GM19467 (cell line): ENCODE measurements around the gene JOSD2.

Experiments
- ATAC-seq: cut with Tn5 transposase; IDR thresholded peaks from one replicate; pipeline ENCODE4 v1.9.1; 2021; ENCODE audit warnings: mild to moderate bottlenecking, moderate library complexity; ENCODE audit not compliant: unreplicated experiment

JOSD2 gene

DNA sequence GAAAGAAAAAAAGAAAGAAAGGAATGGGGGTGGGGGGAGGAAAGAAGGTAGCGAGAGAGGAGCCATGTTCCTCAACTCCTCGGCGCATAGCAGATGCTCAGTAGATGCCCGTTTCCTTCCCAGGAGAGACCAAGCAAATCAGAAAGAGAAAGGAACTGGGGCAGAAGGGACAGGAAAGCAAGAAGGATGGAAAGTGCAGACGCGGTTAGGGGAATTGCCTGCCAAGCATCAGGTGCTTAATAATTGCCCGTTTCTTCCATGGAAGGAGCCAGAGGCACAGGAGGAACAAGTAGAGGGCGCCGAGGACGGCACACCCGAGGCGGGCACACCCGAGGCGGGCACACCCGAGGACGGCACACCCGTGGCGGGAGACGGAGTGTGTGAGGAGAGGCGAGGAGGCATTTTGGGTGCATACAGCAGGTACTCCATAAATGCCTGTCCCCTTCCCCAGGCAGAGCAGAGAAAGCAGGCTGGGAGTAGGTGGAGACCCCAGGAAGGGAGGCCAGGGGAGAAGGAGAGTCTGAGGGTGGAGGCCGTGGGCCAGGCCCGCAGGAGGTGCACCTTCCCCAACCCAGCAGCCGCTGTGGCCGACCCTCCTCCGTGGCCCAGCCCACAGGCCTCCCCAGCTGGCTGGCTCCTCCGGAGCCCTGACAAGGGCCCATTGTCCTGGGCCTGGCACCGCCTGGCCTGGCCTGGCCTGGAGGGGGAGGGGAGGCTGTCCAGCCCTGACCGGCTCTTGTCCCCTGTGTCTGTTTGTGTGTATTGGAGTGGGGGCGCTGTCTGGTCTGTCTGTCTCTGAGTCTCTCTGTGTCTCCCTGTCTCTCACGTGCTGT, 14.6 kb downstream of the JOSD2 start:
- no peak for ATAC-seq

DNA sequence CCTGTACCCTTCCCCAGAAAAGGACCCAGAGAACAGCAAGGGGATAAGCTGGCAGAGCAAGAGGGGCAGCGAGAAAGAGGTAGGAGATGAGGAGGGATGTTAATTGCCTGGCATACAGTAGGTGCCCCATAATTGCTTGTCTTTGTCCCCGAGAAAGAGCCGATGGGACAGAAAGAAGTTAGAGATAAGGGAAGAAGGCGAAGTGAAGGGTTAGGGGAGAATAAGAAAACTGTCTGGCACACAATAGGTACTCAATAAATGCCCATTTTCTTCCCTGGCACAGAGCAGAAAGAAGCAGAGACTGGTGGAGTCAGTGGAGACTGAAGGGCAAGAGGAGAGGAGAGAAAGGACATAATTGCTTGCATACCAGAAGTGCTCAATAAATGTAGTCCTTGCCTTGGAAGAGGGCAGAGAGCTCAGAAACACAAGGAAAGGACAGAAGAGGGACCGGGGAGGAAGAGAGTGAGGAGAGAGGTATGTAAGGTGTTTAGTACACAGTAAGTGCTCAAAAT, 15.9 kb downstream of the JOSD2 start:
- ATAC-seq = no peak

DNA sequence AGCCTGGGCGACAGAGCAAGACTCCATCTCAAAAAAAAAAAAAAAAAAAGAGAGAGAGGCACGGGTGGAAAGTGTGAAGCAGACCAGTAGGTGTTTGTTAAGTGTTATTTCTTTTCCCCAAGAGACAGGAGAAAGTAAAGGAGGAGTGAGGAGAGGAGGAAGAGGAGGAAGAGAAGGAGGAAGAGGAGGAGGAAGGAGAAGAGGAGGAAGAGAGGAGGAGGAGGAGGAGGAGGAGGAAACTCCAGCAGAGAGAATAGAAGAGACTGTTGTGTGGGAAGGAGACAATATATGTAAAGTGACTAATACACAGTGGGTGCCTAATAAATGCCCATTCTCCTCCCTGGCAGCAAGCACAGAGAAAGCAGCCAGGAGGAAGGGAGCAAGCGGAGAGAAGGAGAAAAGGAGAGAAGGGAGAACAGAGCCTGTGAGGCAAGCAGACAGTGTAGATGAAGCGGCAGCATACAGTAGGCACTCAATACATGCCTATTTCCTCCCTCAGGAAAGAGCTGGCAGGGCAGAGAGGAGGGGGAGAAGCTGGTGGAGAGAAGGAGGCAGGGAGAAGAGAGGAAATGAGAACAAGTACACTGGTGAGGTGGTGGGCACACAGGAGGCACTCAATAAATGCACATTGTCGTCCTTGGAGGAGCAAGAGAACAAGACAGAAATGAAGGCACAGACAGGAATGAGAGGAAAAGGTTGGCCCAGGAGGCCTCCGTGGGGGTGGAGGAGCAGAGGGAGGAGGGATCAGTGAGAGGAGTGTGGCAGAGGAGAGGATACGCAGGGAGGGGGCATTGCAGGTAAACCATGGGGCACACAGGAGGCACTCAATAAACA, 16.6 kb downstream of the JOSD2 start:
- no peak for ATAC-seq

DNA sequence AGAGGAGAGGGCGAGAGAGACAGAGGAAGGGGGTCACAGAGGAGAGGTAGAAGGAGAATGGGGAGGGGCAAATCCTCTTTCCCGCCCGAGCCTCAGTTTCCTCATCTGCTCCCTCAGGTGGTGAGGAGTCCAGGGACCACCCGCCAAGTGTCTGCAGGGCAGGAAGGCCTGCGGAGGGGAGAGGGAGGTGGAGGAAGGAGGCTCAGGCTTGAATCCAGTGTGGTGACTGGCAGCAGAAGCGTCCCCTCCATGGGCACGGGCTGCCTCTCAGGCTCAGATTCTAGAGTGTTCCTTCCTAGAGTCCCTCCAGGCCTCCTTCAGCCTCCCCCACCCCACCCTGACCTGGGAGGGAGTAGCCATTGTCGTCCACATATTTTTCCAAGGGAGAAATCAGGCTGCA, 17.8 kb downstream of the JOSD2 start:
- no peak for ATAC-seq

DNA sequence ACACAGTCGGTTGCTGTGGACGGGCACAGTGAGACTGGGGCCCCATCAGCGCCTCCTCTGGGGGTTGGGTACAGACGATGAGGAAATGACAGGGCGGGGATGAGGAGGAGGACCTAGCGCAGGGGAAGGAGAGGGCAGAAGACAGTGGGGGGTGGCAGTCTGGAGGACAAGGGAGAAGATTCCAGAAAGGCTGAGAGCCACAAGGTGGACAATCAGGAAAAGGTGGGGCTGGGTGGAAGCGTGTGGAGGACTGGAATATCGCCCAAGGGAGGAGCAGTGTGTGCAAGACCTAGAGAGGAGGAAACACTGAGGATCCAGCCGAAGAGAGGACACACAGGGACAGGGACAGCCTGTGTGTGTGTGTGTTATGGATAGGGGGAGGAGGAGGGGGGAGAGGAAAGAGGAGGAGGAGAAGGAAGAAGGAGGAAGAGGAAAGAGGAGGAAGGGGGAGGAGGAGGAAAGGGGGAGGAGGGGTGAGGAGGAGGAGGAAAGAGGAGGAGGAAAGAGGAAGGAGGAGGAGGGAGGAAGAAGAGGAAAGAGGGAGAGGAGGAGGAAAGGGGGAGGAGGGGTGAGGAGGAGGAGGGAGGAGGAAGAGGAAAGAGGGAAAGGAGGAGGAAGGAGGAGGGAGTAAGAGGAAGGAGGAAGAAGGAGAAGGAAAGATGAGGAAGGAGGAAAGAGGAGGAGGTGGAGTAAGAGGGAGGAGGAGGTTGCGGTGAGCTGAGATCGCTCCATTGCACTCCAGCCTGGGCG, 18.5 kb downstream of the JOSD2 start:
- no peak for ATAC-seq

DNA sequence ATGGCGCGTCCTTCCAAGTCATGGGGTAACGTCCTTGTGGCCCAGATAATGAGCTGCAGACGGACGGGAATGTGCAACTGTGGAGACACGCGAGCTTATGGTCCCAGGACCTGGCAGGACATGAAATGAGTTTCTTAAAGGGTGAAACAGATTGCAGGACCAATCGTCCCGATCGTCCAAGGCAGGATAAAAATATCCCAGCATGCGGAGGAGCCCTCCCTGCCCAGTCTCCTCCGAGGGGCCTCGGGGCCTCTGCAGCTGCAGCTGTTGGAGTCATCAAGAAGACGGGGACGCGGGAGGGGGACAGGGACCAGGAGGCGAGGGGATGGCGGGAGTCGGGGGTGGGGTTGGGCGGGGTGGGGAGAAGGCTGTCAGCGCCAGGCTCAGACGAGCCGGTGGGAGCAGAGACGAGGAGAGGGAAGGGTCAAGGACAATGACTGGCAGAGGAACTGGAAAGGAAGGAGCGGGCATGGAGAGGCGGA, 20.0 kb downstream of the JOSD2 start:
- ATAC-seq = no peak

DNA sequence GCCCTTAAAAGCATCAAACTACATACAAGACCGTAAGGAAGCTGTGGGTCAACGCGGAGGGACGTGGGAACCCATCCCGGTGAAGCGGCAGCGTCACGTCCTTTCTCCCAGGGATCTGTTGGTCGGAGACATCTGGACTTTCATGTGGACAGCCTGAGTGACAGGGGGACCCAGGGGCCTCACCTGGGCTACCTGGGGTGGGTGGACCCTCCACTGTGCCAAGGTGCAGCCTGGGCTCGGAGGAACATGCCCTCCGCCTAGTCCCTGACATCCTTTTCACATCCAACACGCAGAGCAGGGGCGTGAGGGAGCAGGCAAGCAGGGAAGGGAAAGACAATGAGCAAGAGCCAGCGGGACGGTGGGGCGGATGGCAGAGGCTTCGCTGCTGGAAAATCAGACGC, 20.6 kb downstream of the JOSD2 start:
- no peak for ATAC-seq

DNA sequence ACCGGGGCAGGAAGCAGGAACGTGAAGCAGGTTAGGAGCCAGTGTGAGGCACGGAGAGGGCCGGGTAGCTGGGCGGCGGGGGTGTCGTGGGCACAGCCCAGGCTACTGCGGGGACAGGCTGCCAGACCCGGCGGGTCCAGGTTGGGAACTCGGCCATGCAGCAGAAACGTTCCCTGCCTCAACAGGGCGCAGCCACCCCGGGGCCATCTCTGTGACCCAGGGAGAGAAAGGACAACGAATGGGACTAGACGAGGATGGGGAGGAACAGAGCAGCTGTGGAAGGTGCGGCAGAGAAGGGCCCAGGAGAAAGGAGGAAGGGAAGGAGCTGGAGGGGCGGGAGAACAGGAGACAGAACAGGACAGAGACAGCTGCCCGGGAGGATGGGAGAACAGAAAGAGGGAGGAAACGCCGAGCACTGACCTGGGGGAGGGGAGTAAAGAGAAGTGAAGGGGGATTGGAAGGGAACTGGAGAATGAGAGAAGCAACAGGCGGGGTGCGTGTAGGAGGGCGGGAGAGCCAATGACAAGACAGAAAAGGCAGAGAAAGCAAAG, 21.5 kb downstream of the JOSD2 start:
- ATAC-seq = no peak

DNA sequence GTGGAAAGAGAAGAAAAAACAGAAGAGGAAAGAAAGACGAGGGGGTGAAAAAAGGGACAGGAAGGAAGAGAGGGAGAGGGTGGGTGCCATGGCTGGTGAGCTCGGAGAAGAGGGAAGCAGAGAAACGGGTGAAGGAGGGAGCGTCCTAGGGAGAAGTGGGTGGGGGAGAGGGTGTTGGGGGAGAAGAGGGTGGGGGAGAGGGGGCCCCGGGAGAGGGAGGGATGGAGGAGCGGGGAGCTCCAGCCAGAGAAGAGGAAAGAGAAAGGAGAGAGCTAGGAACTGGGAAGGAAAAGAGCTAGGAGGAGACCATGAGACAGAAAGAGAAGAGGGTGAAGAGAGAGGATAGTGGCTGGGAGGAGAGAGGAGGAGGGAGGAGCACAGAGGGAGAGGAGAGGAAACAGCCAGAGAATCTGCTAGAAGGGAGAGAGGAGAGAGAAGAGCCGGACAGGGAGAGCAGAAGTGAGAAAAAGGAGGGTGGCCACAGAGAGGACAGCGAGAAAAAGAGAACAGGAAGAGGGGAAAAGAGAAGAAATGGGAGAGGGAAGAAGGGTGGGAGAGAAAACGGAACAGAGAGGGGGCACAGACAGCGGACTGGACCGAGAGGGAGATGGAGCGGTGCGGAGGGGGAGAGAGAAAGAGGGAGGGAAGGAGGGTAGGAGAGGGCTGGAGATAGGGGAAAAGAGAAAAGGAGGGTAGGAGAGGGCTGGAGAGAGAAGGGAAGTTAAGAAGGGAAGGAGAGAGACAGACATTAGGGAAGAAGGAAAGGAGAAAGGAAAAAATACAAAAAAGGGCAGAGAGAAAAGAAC, 22.4 kb downstream of the JOSD2 start:
- ATAC-seq = no peak

DNA sequence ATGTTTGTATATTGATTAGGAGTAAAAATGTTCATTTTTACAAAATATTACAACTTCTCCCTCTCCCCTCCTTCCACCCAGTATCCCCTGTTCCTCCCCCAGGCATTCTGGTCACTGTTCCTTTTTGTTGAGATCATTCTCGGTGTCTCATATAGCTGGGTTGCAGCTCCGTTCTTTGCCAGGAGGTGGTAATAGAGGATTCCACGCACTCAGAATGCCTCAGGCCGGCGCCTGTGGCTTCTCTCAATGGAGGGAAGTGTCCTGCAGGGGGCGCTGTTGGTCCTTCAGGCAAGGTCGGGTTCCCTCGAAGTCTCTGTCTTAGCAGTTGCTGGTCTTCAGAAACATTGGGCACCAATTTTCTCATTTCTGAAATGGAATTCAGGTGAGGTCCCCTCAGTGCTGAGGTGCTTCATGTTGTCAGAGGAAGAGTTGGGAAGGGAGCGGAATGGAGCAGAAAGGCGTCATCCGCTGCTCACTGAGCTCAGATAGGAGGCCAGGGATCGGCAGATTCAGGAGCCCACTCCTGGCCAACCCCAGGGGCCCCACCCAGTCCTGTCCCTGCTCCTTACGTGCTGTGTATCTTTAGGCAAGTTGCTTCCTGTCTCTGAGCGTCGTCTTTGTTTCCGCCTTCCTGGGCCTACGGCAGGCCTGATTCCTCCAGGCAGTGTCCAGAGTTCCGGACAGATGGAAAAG, 24.0 kb downstream of the JOSD2 start:
- no peak for ATAC-seq

DNA sequence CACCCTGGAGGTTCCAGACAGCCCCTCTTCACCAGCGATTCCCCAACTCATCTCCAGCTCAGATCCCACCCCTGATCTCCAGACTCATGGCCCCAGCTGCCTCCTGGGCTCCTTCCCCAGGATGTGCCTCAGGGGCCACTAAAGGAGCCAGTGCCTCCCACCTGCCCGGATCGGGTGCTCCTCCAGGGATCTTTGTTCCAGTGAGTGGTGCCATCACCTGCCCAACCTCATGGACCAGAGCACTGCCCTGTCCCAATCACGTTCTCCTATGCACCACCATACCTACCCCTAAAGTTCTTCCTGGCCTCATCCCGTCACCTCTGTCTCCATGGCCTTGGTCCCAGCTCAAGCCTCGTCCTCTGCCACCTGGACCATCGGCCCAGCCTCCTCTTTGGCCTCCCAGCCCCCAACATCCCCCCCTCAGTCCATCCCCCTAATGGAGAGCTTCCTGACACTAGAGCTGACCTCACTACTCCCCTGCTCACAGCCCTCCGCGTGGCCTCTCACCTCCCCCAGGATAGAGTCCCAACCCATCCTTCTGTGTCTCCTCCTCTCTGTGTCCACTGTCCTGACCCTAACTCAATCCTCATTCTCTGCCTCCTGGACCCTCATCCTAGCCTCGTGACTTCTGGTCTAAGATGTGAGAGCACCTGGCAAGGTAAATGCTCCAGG, 25.6 kb downstream of the JOSD2 start:
- no peak for ATAC-seq

DNA sequence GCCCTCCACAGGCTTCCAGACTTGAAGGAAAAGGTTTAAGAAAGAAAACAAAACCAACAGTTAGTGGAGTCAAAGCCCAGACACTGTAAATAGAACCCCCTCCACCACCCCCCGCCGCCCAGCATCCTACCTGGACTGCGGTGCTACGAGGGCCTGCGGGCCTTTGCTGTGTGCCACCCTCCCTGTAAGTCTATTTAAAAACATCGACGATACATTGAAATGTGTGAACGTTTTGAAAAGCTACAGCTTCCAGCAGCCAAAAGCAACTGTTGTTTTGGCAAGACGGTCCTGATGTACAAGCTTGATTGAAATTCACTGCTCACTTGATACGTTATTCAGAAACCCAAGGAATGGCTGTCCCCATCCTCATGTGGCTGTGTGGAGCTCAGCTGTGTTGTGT, 28.1 kb downstream of the JOSD2 start:
- ATAC-seq = no peak

DNA sequence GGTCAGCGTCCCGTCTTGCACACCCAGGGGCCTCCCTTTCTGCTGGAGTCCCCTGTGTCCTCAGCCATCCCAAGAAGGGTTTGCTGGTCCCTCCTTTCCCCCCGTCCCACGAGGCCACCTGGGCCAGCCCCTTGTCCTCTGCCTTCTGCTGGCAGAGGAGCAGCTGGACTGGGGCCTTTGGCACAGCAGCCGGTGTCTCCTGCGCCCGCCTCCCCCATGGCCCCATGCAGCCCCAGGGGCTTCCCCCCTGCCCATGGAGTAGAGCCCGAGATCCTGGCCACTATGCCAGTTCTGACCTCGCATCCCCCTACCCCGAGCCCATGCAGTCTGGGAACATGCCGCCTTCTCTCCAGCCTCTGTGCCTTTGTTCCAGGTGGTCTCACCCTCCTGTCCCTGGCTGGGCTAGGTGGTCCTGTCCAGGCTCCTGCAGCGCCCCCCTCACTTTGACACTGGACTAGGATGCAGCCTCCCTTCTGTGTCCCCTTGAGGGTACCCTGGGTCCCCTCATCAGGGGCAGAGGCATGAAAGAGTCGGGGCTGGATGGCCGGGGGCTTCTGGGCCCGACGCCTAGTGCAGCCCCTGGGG, 28.6 kb downstream of the JOSD2 start:
- no peak for ATAC-seq

DNA sequence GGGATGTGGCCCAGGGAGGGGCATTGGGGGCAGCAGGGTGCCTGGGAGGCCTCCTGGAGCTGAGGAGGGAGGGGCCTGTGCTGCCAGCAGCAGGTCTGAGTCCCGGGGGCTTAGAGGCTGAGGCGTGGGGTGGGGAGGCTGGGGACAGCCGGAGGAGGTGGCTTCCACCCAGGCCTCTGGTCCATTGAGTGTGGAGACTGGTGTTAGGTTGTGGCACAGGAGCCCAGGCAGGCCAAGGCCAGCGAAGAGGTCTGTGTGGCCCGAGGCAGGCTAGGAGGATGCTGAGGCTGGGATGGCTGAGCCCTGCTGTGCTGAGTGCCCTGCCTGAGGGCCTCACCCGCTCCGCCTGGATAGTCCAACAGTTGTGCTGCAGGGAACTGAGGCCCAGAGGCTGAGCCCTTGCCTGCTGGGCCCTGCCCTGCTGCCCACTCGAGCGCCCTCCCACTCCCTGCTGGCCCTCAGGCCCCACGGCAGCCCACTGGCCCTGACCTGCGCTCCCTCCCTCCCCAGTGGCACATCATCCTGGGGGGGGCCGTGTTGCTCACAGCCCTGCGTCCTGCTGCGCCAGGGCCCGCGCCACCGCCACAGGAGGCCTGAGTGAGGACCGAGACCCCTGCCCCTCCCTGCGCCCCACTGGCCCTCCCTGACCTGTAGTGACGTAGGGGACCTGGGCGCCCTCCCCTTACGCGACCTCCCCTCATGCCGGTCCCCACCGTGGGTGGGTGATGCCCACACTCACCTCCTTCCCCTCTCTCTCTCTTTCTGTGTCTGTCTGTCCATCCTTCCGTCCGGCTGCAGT, 29.4 kb downstream of the JOSD2 start:
- ATAC-seq = no peak

DNA sequence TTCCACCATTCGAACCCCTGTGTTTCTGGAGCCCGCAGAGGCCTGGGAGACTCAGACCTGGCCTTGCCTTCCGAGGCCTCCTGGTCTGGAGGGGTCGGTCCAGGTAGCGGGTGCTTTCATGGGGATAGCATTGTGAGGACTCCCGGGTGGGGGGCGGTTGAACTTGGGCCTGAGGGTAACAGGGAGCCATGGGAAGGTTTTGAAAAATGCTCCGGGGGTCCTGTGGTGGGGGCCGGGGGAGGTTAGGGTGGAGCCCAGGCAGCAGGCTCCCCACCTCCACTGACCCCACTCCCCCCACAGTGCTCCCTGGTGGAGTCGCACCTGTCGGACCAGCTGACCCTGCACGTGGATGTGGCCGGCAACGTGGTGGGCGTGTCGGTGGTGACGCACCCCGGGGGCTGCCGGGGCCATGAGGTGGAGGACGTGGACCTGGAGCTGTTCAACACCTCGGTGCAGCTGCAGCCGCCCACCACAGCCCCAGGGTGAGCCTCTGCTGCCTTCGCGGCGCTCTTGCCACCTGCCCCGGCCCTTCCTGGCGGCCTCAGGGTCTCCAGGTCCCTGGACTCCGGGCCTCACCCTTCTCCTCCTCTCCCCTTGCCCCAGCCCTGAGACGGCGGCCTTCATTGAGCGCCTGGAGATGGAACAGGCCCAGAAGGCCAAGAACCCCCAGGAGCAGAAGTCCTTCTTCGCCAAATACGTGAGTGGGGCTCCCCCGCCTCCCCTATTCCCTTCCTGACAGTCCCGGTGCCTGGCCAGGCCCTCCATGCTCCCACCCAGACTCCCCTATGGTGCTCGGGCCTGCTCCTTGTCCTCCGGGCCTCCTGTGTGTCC, 30.5 kb downstream of the JOSD2 start:
- no peak for ATAC-seq

DNA sequence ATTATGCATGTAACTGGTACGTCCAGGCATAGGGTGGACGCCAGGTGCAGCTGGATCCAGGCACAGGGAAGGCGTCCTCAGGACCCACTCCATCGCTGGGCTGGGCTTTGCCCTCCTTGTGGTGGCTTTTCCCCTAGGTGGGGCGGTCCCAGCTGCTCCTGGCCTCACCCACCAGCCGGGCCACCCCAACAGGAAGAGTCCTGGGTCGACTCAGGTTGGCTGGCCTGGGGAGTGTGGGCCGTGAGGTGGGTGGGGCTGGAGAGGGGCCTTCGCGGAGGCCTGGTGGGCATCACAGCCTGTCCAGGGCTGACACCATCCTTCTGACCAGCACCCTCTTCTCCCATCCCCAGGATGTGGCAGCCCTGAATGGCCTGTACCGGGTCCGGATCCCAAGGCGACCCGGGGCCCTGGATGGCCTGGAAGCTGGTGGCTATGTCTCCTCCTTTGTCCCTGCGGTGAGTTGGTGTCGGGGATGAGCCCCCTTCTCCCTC, 31.2 kb downstream of the JOSD2 start:
- no peak for ATAC-seq
